Motor neuron (in vitro differentiated cells): Measurements from ENCODE around the gene LTF. TPM values are rescaled to one million over a fixed set of nuclear protein-coding genes. Genes with fewer than 3 reads are reported as not detected.
"Not testable (repeated sequence)": the region's sequence is repeated elsewhere in the genome, so short reads cannot be mapped to it uniquely, and the experiment has no call there.

Source experiments
- ATAC-seq, 8 experiments: fragments of 200-7000 bp; cut with Tn5 transposase; replicated peaks in 6 of 8; 2 replicates each; pipeline ENCODE4 v1.8.0; 2021; ENCODE audit warnings: mild to moderate bottlenecking in 8 of 8, moderate library complexity in 8 of 8
- H3K27ac ChIP-seq, 2 donors: fragments of 250-450 bp; sonication (Bioruptor Pico); 2 replicates each; pipeline ENCODE4 v1.9.0; 2021; ENCODE audit warnings: antibody characterized with exemption in 2 of 2, mild to moderate bottlenecking in 2 of 2, moderate library complexity in 1 of 2
- H3K4me1 ChIP-seq, 2 donors: fragments of 250-450 bp; sonication (Bioruptor Pico); replicated peaks in 1 of 2; 2 replicates each; pipeline ENCODE4 v1.6.1; 2021; ENCODE audit warnings: antibody characterized with exemption in 2 of 2, mild to moderate bottlenecking in 2 of 2, moderate library complexity in 1 of 2
- H3K4me3 ChIP-seq, 5 donors: fragments of 250-450 bp; sonication (Bioruptor Pico); 2 replicates each; pipeline ENCODE4 v1.9.0; 2021; ENCODE audit warnings: antibody characterized with exemption in 5 of 5, mild to moderate bottlenecking in 5 of 5, moderate library complexity in 4 of 5
- WGBS, 10 experiments: fragments of 450-650 bp; shearing (Covaris generic); methylation state at CpG; one replicate each; pipeline ENCODE4 v1.0.0; 2022; 5-methylcytosine and 5-hydroxymethylcytosine counted together
- in situ Hi-C, 9 experiments: fragments of 400-800 bp; cut with MboI; loops; one replicate each; pipeline ENCODE4 v1.15.0; 2021; ENCODE audit warnings: low sequenced_read_pairs in 9 of 9, low pct_unique_long_range_greater_than_20kb in 2 of 9; ENCODE audit not compliant: unreplicated experiment in 9 of 9
- total RNA-seq, 8 experiments: library from RNA; unstranded; fragments of 300-600 nt; gene quantifications; 2 replicates each; pipeline versions ENCODE4 v1.2.3 to v1.2.4, GENCODE V29; 2022

The LTF gene
- total RNA-seq, 8 experiments from 2014 or later, result 0.04 to 8.1 (median 1.5) TPM; not detected in 2

- no peak within 1 kb of the TSS for H3K27ac ChIP-seq
- no peak within 1 kb of the TSS for H3K4me3 ChIP-seq
- in situ Hi-C loops, result loop anchor here in 4 of 9 experiments (25.0 kb wide), 2 partner anchors 140 to 415 kb away; no protein-coding TSS in a partner anchor
- ATAC-seq, result no peak
- WGBS, 10 experiments, result 0 to 100% (median 64%) methylated on average over 1 to 5 of the region's 9 CpGs; no CpG with 5 or more reads in 4 of the 10 experiments
- peaks cover 0 to 8% of the 10 kb centered on the region in 2 donors for H3K4me1 ChIP-seq
These were observed 33.0 kb upstream of the LTF start, which contains the start of gene RTP3 for GRCh38 chr3:46497556-46498265. TSS of gene RTP3 (plus strand) at chr3:46497976. CDS start at chr3:46498063, 87 bp downstream.

- H3K27ac ChIP-seq, result no peak overlapping the region
- WGBS, 10 experiments, result 0 to 100% (median 62%) methylated on average over 1 to 7 of the region's 9 CpGs; no CpG with 5 or more reads in 1 of the 10 experiments
- H3K4me3 ChIP-seq, result no peak overlapping the region
- in situ Hi-C loops, result loop anchor here in 4 of 9 experiments (25.0 kb wide), 2 partner anchors 140 to 415 kb away; no protein-coding TSS in a partner anchor
- peaks cover 0 to 8% of the 10 kb centered on the region in 2 donors for H3K4me1 ChIP-seq
- peak in 3 of 8 experiments; percentile 21 to 47 (median 37) for ATAC-seq
These were observed 32.2 kb upstream of the LTF start for GRCh38 chr3:46496746-46497555.

- Histone ChIP-seq H3K4me3 (no peak overlapping the region), H3K27ac (no peak overlapping the region), H3K4me1 (peaks cover 0 to 8% of the 10 kb centered on the region in 2 donors)
- peak in 4 of 8 experiments; percentile 21 to 76 (median 48) for ATAC-seq
- WGBS, 10 experiments, result 18 to 93% (median 81%) methylated on average over 1 to 5 of the region's 5 CpGs; no CpG with 5 or more reads in 1 of the 10 experiments
- in situ Hi-C loops, result loop anchor here in 4 of 9 experiments (25.0 kb wide), 2 partner anchors 141 to 416 kb away; no protein-coding TSS in a partner anchor
These were observed 31.3 kb upstream of the LTF start for GRCh38 chr3:46495901-46496456.

GRCh38 chr3:46494491-46494890 is 29.8 kb upstream of the LTF start:
- not testable (repeated sequence) for ATAC-seq

GRCh38 chr3:46492890-46493547 is 28.3 kb upstream of the LTF start:
- H3K4me3 ChIP-seq, result no peak overlapping the region
- H3K4me1 ChIP-seq, result peaks cover 0 to 4% of the 10 kb centered on the region in 2 donors
- H3K27ac ChIP-seq, result no peak overlapping the region
- ATAC-seq, result no peak
- in situ Hi-C loops, result loop anchor here in 4 of 9 experiments (25.0 kb wide), 2 partner anchors 144 to 419 kb away; no protein-coding TSS in a partner anchor
- 33 to 100% (median 80%) methylated on average over 1 to 4 of the region's 6 CpGs for WGBS, 10 experiments

More at GRCh38 chr3:46494491-46494890, 29.8 kb upstream of the LTF start:
- WGBS, 10 experiments, result no CpG with 5 or more reads among the region's 33 CpGs
- H3K4me1 ChIP-seq, H3K4me3 ChIP-seq, H3K27ac ChIP-seq: not testable (repeated sequence)
- in situ Hi-C loops, result loop anchor here in 4 of 9 experiments (25.0 kb wide), 2 partner anchors 143 to 418 kb away; no protein-coding TSS in a partner anchor

- no peak overlapping the region for H3K4me3 ChIP-seq
- in situ Hi-C loops, result loop anchor here in 4 of 9 experiments (25.0 kb wide), 2 partner anchors 146 to 421 kb away; no protein-coding TSS in a partner anchor
- H3K27ac ChIP-seq, result no peak overlapping the region
- 60 to 100% (median 84%) methylated on average over 1 to 10 of the region's 11 CpGs; no CpG with 5 or more reads in 1 of the 10 experiments for whole genome bisulfite sequencing, 10 experiments
- H3K4me1 ChIP-seq, result peaks cover 0 to 4% of the 10 kb centered on the region in 2 donors
- ATAC-seq, result no peak
These were observed 26.7 kb upstream of the LTF start for GRCh38 chr3:46491089-46492070.

- Histone ChIP-seq H3K4me3 (no peak overlapping the region), H3K4me1 (peaks cover 0 to 4% of the 10 kb centered on the region in 2 donors), H3K27ac (no peak overlapping the region)
- in situ Hi-C loops, result loop anchor here in 4 of 9 experiments (25.0 kb wide), 2 partner anchors 147 to 422 kb away; no protein-coding TSS in a partner anchor
- WGBS, 10 experiments, result 15 to 93% (median 77%) methylated on average over 2 to 6 of the region's 6 CpGs
- ATAC-seq, result peak in 2 of 8 experiments; percentile 9 to 37
These were observed 25.8 kb upstream of the LTF start for GRCh38 chr3:46490338-46491084.

GRCh38 chr3:46489875-46490274 is 25.2 kb upstream of the LTF start:
- H3K4me1 ChIP-seq, result peaks cover 0 to 4% of the 10 kb centered on the region in 2 donors
- no peak overlapping the region for H3K27ac ChIP-seq
- H3K4me3 ChIP-seq, result no peak overlapping the region
- 0 to 100% (median 90%) methylated on average over 1 of the region's 1 CpG; no CpG with 5 or more reads in 2 of the 10 experiments for WGBS, 10 experiments
- ATAC-seq, result no peak
- in situ Hi-C loops, result loop anchor here in 4 of 9 experiments (25.0 kb wide), 2 partner anchors 147 to 422 kb away; no protein-coding TSS in a partner anchor

GRCh38 chr3:46489381-46489780 is 24.7 kb upstream of the LTF start:
- in situ Hi-C loops, result loop anchor here in 4 of 9 experiments (25.0 kb wide), 2 partner anchors 148 to 423 kb away; no protein-coding TSS in a partner anchor
- no peak for ATAC-seq
- Histone ChIP-seq H3K4me3 (no peak overlapping the region), H3K27ac (no peak overlapping the region), H3K4me1 (peaks cover 0 to 4% of the 10 kb centered on the region in 2 donors)
- WGBS, 10 experiments, result 60 to 100% (median 86%) methylated on average over 1 to 3 of the region's 4 CpGs; no CpG with 5 or more reads in 3 of the 10 experiments

- Histone ChIP-seq H3K27ac (no peak overlapping the region), H3K4me3 (no peak overlapping the region), H3K4me1 (peaks cover 0 to 4% of the 10 kb centered on the region in 2 donors)
- in situ Hi-C loops, result loop anchor here in 4 of 9 experiments (25.0 kb wide), 2 partner anchors 148 to 423 kb away; no protein-coding TSS in a partner anchor
- ATAC-seq, result peak; percentile 96 to 99 (median 96)
- 3 to 36% (median 19%) methylated on average over 7 to 14 of the region's 26 CpGs; no CpG with 5 or more reads in 6 of the 10 experiments for WGBS, 10 experiments
These were observed 24.1 kb upstream of the LTF start for GRCh38 chr3:46488735-46489361.
